H9 (cell line): Measurements from ENCODE around the gene GPR156. TPM values are rescaled to one million over a fixed set of nuclear protein-coding genes. Genes with fewer than 3 reads are reported as not detected.

ENCODE experiments used
- DNase-seq: peaks from one replicate; pipeline ENCODE4 v3.0.0-alpha.2; 2017
- H2AFZ ChIP-seq: one replicate; pipeline ENCODE4 v1.6.1; 2013; ENCODE audit warnings: mild to moderate bottlenecking, low read length, control low read depth, moderate library complexity
- H2AK5ac ChIP-seq: 2 replicates; pipeline ENCODE4 v1.6.1; 2013; ENCODE audit warnings: low read length, control low read depth, mixed read lengths; ENCODE audit not compliant: insufficient read length
- H2BK120ac ChIP-seq: one replicate; pipeline ENCODE4 v1.6.1; 2013; ENCODE audit warnings: low read depth, mild to moderate bottlenecking, low read length, control low read depth, inconsistent platforms; ENCODE audit not compliant: poor library complexity, severe bottlenecking
- H2BK12ac ChIP-seq: 2 replicates; pipeline ENCODE4 v1.6.1; 2013; ENCODE audit warnings: low read length, control low read depth, mixed read lengths, low read depth; ENCODE audit not compliant: insufficient read length
- H2BK15ac ChIP-seq: 2 replicates; pipeline ENCODE4 v1.6.1; 2013; ENCODE audit warnings: low read depth, low read length, control low read depth
- H2BK20ac ChIP-seq: one replicate; pipeline ENCODE4 v1.6.1; 2013; ENCODE audit warnings: low read depth, mild to moderate bottlenecking, low read length, control low read depth, inconsistent platforms; ENCODE audit not compliant: poor library complexity, severe bottlenecking
- H2BK5ac ChIP-seq: 2 replicates; pipeline ENCODE4 v1.6.1; 2013; ENCODE audit warnings: low read length, control low read depth, mixed read lengths; ENCODE audit not compliant: insufficient read length
- H3K14ac ChIP-seq: 2 replicates; pipeline ENCODE4 v1.6.1; 2013; ENCODE audit warnings: low read length, control low read depth; ENCODE audit not compliant: insufficient read depth
- H3K18ac ChIP-seq: 2 replicates; pipeline ENCODE4 v1.6.1; 2013; ENCODE audit warnings: low read depth, mild to moderate bottlenecking, mixed read lengths, low read length, control low read depth; ENCODE audit not compliant: insufficient read length
- H3K23ac ChIP-seq: 2 replicates; pipeline ENCODE4 v1.6.1; 2013; ENCODE audit warnings: low read length, control low read depth, mixed read lengths, low read depth; ENCODE audit not compliant: insufficient read length
- H3K23me2 ChIP-seq: 2 replicates; pipeline ENCODE4 v1.6.1; 2013; ENCODE audit warnings: low read depth, mild to moderate bottlenecking, mixed read lengths, low read length, control low read depth; ENCODE audit not compliant: insufficient read length, poor library complexity, severe bottlenecking
- H3K27ac ChIP-seq: 2 replicates; pipeline ENCODE4 v1.5.1; 2013; ENCODE audit warnings: low read length, control low read depth, mixed read lengths, low read depth; ENCODE audit not compliant: insufficient read length
- H3K27me3 ChIP-seq: 2 replicates; pipeline ENCODE4 v1.6.1; 2013; ENCODE audit warnings: low read length, control low read depth, inconsistent platforms; ENCODE audit not compliant: insufficient read depth
- H3K4ac ChIP-seq: 2 replicates; pipeline ENCODE4 v1.6.1; 2013; ENCODE audit warnings: low read depth, mild to moderate bottlenecking, control low read depth, inconsistent platforms, low read length, moderate library complexity
- H3K4me1 ChIP-seq: 2 replicates; pipeline ENCODE4 v1.6.1; 2013; ENCODE audit warnings: low read length, control low read depth, inconsistent platforms; ENCODE audit not compliant: insufficient read depth
- H3K4me2 ChIP-seq: 2 replicates; pipeline ENCODE4 v1.6.1; 2013; ENCODE audit warnings: low read length, control low read depth, mixed read lengths; ENCODE audit not compliant: insufficient read length, insufficient read depth
- H3K56ac ChIP-seq: 2 replicates; pipeline ENCODE4 v1.6.1; 2013; ENCODE audit warnings: low read depth, mild to moderate bottlenecking, mixed read lengths, low read length, control low read depth; ENCODE audit not compliant: insufficient read length
- H3K79me1 ChIP-seq: 2 replicates; pipeline ENCODE4 v1.6.1; 2013; ENCODE audit warnings: low read depth, mild to moderate bottlenecking, moderate library complexity, low read length, control low read depth, inconsistent platforms; ENCODE audit not compliant: insufficient read depth, poor library complexity, severe bottlenecking
- H3K79me2 ChIP-seq: 2 replicates; pipeline ENCODE4 v1.6.1; 2013; ENCODE audit warnings: low read length, control low read depth, inconsistent platforms; ENCODE audit not compliant: insufficient read depth
- H3K9ac ChIP-seq: 2 replicates; pipeline ENCODE4 v1.6.1; 2013; ENCODE audit warnings: low read length, control low read depth, mixed read lengths; ENCODE audit not compliant: insufficient read length; ENCODE audit errors: extremely low read depth
- H3K9me3 ChIP-seq: one replicate; pipeline ENCODE4 v1.6.1; 2013; ENCODE audit warnings: low read depth, low read length, inconsistent platforms; ENCODE audit not compliant: control insufficient read depth
- H3T11ph ChIP-seq: one replicate; pipeline ENCODE4 v1.6.1; 2013; ENCODE audit warnings: mild to moderate bottlenecking, low read length, control low read depth, inconsistent platforms
- H4K20me1 ChIP-seq: one replicate; pipeline ENCODE4 v1.6.1; 2013; ENCODE audit not compliant: control insufficient read depth, insufficient read length, insufficient read depth
- H4K5ac ChIP-seq: 2 replicates; pipeline ENCODE4 v1.6.1; 2013; ENCODE audit warnings: low read depth, mild to moderate bottlenecking, mixed read lengths, low read length, control low read depth; ENCODE audit not compliant: insufficient read length
- H4K8ac ChIP-seq: replicated peaks from 2 replicates; pipeline ENCODE4 v1.6.1; 2013; ENCODE audit warnings: low read length, control low read depth, mixed read lengths, low read depth; ENCODE audit not compliant: insufficient read length
- H4K91ac ChIP-seq: 2 replicates; pipeline ENCODE4 v1.6.1; 2013; ENCODE audit warnings: low read depth, mild to moderate bottlenecking, moderate library complexity, mixed read lengths, low read length, control low read depth; ENCODE audit not compliant: insufficient read length
- H3K27ac Mint-ChIP-seq, 3 experiments: 2 replicates in 2 of 3; 3 replicates in 1 of 3; pipeline ENCODE4 v1.8.0; 2020 to 2021; ENCODE audit warnings: mixed read lengths in 3 of 3, mild to moderate bottlenecking in 1 of 3, moderate library complexity in 1 of 3
- H3K27me3 Mint-ChIP-seq: 2 replicates; pipeline ENCODE4 v1.8.0; 2021; ENCODE audit warnings: low read depth, mild to moderate bottlenecking, moderate library complexity, mixed read lengths
- H3K36me3 Mint-ChIP-seq, 3 experiments: 2 replicates in 2 of 3; 3 replicates in 1 of 3; pipeline ENCODE4 v1.8.0; 2020 to 2021; ENCODE audit warnings: low read depth in 3 of 3, mixed read lengths in 3 of 3; ENCODE audit not compliant: insufficient read depth in 1 of 3
- H3K4me1 Mint-ChIP-seq, 2 experiments: 2 replicates each; pipeline ENCODE4 v1.8.0; 2020; ENCODE audit warnings: mixed read lengths in 2 of 2
- H3K4me3 Mint-ChIP-seq, 2 experiments: 2 replicates in 1 of 2; 3 replicates in 1 of 2; pipeline ENCODE4 v1.8.0; 2020 to 2021; ENCODE audit warnings: mild to moderate bottlenecking in 2 of 2, mixed read lengths in 2 of 2, moderate library complexity in 1 of 2
- H3K9me3 Mint-ChIP-seq, 2 experiments: 2 replicates in 1 of 2; 3 replicates in 1 of 2; pipeline ENCODE4 v1.8.0; 2020; ENCODE audit warnings: mild to moderate bottlenecking in 2 of 2, mixed read lengths in 2 of 2, moderate library complexity in 1 of 2
- WGBS: extraction: QIAGEN DNeasy Blood & Tissue Kit; methylation state at CpG from one replicate; pipeline ENCODE4 v1.1.7; 2013; ENCODE audit warnings: missing lambda C conversion rate, low lambda C conversion rate, mixed read lengths; ENCODE audit not compliant: insufficient read length; ENCODE audit errors: extremely low coverage; 5-methylcytosine and 5-hydroxymethylcytosine counted together
- total RNA-seq: library from RNA; stranded (reverse); gene quantifications from 2 replicates; pipeline ENCODE4 v1.2.1, GENCODE V29; 2021
- TF ChIP-seq, protein P1 (sequence below): fragments of 200-600 bp; sonication (generic); conservative IDR thresholded peaks from 3 replicates; pipeline ENCODE4 v1.8.0; 2021; ENCODE audit warnings: antibody characterized with exemption, mild to moderate bottlenecking

GPR156 gene
- total RNA-seq, 1 experiment from 2014 or later, result 1.8 TPM

GRCh38 chr3:120192579-120192978 lies 92.4 kb downstream of the GPR156 start:
- H3K18ac ChIP-seq, result no peak overlapping the region

More at GRCh38 chr3:120192579-120192978, 92.4 kb downstream of the GPR156 start:
- H3K23ac ChIP-seq, result no peak overlapping the region
- H2BK5ac ChIP-seq, result no peak overlapping the region
- no peak overlapping the region for H2BK120ac ChIP-seq
- no peak overlapping the region for H3K4ac ChIP-seq
- H2BK20ac ChIP-seq, result no peak overlapping the region
- no peak overlapping the region for H3K9ac ChIP-seq
- no peak overlapping the region for H3K4me3 Mint-ChIP-seq
- no peak overlapping the region for H3K27ac ChIP-seq
- no peak overlapping the region for H2BK12ac ChIP-seq
- H3K4me1 ChIP-seq, result no peaks in the 10 kb centered on the region
- no CpG with 5 or more reads among the region's 3 CpGs for WGBS
- H2BK15ac ChIP-seq, result no peak overlapping the region
- no peaks in the 10 kb centered on the region for H3K9me3 ChIP-seq
- no peak overlapping the region for H2AFZ ChIP-seq
- peaks cover 2% of the 10 kb centered on the region; the same call in 1 of the 2 replicates for H3K27me3 Mint-ChIP-seq
- H3K14ac ChIP-seq, result no peak overlapping the region
- H3K4me1 Mint-ChIP-seq, result no peaks in the 10 kb centered on the region
- no peak for DNase-seq
- no peak overlapping the region for H3K27ac Mint-ChIP-seq
- H3K27me3 ChIP-seq, result no peaks in the 10 kb centered on the region
- no peaks in the 10 kb centered on the region; a peak in 2 of 5 replicates for H3K9me3 Mint-ChIP-seq
- H3K23me2 ChIP-seq, result no peaks in the 10 kb centered on the region
- no peaks in the 10 kb centered on the region for H3K79me1 ChIP-seq
- no peaks in the 10 kb centered on the region for H4K20me1 ChIP-seq
- no peak overlapping the region for H2AK5ac ChIP-seq
- H4K91ac ChIP-seq, result no peak overlapping the region
- no peak overlapping the region for H4K8ac ChIP-seq
- no peak overlapping the region for H3K56ac ChIP-seq
- H4K5ac ChIP-seq, result no peak overlapping the region
- no peak overlapping the region for H3K4me2 ChIP-seq
- no peak overlapping the region for H3T11ph ChIP-seq
- TF ChIP-seq, protein P1, sequence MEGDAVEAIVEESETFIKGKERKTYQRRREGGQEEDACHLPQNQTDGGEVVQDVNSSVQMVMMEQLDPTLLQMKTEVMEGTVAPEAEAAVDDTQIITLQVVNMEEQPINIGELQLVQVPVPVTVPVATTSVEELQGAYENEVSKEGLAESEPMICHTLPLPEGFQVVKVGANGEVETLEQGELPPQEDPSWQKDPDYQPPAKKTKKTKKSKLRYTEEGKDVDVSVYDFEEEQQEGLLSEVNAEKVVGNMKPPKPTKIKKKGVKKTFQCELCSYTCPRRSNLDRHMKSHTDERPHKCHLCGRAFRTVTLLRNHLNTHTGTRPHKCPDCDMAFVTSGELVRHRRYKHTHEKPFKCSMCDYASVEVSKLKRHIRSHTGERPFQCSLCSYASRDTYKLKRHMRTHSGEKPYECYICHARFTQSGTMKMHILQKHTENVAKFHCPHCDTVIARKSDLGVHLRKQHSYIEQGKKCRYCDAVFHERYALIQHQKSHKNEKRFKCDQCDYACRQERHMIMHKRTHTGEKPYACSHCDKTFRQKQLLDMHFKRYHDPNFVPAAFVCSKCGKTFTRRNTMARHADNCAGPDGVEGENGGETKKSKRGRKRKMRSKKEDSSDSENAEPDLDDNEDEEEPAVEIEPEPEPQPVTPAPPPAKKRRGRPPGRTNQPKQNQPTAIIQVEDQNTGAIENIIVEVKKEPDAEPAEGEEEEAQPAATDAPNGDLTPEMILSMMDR, result no peak
- no peaks in the 10 kb centered on the region for H3K79me2 ChIP-seq
- no peaks in the 10 kb centered on the region for H3K36me3 Mint-ChIP-seq
